Upper lobe of left lung (tissue), 6 donors: Measurements from ENCODE around the gene LNPK. TPM values are rescaled to one million over a fixed set of nuclear protein-coding genes. Genes with fewer than 3 reads are reported as not detected.

ENCODE experiments used
- ATAC-seq, 2 donors: fragments of 200-7000 bp; cut with Tn5 transposase; one replicate each; pipeline ENCODE4 v1.9.1; 2022; ENCODE audit warnings: mild to moderate bottlenecking in 2 of 2, moderate library complexity in 2 of 2; ENCODE audit not compliant: low FRiP score in 2 of 2
- DNase-seq, 2 donors: peaks; one replicate each; pipeline ENCODE4 v3.0.0-alpha.2; 2019 to 2020
- H3K27ac ChIP-seq, 4 donors: fragments of 200-600 bp; sonication (generic); one replicate each; pipeline ENCODE4 v1.5.1; 2016 to 2019
- H3K27me3 ChIP-seq, 4 donors: fragments of 200-600 bp; sonication (generic); one replicate each; pipeline ENCODE4 v1.5.1; 2017 to 2019
- H3K36me3 ChIP-seq, 4 donors: fragments of 200-600 bp; sonication (generic); one replicate each; pipeline ENCODE4 v1.5.1; 2016 to 2019
- H3K4me1 ChIP-seq, 4 donors: fragments of 200-600 bp; sonication (generic); one replicate each; pipeline ENCODE4 v1.5.1; 2018 to 2019
- H3K4me3 ChIP-seq, 4 donors: fragments of 200-600 bp; sonication (generic); one replicate each; pipeline ENCODE4 v1.5.1; 2017 to 2019; ENCODE audit warnings: mild to moderate bottlenecking in 2 of 4, moderate library complexity in 1 of 4
- H3K9me3 ChIP-seq, 4 donors: fragments of 200-600 bp; sonication (generic); one replicate each; pipeline ENCODE4 v1.5.1; 2018 to 2019
- CTCF ChIP-seq, 6 experiments: fragments of 450-650 bp in 4 of 6; fragments of 200-600 bp in 2 of 6; sonication (generic) in 2 of 6; IDR thresholded peaks; one replicate each; pipeline ENCODE4 v1.5.1; 2016 to 2019; ENCODE audit warnings: antibody characterized with exemption in 6 of 6
- EP300 ChIP-seq, 4 donors: sonication (generic); formaldehyde crosslinking; IDR thresholded peaks; one replicate each; pipeline ENCODE4 v1.5.1; 2017; ENCODE audit warnings: antibody characterized with exemption in 4 of 4, control low read depth in 2 of 4
- POLR2A ChIP-seq, 4 donors: fragments of 450-650 bp; IDR thresholded peaks; one replicate each; pipeline ENCODE4 v1.5.1; 2016 to 2017; ENCODE audit warnings: antibody characterized with exemption in 4 of 4, mild to moderate bottlenecking in 2 of 4
- POLR2AphosphoS5 ChIP-seq, 2 donors: sonication (generic); formaldehyde crosslinking; IDR thresholded peaks; one replicate each; pipeline ENCODE4 v1.5.1; 2017; ENCODE audit warnings: antibody characterized with exemption in 2 of 2
- WGBS, 2 donors: methylation state at CpG; one replicate each; pipeline ENCODE4 v1.1.5; 2017 to 2018; 5-methylcytosine and 5-hydroxymethylcytosine counted together
- total RNA-seq, 6 donors: library from RNA; depleted of rRNA in 4 of 6; stranded (reverse); fragments of >200 nt in 4 of 6; gene quantifications; one replicate each; pipeline versions ENCODE4 v1.1.0 to v1.2.1, GENCODE V29; 2016 to 2021
- donor health status: DM: no; HTN: no; CAD: no; lungs with moderate emphysema.
- donor health status: DM: no; HTN: yes; CAD: no; lungs with severe emphysema.

LNPK gene
- total RNA-seq, 6 donors from 2014 or later: 8.4 to 28.0 (median 18.3) TPM

- H3K4me1 ChIP-seq: no peaks in the 10 kb centered on the region
- H3K27me3 ChIP-seq: no peaks in the 10 kb centered on the region
- TF ChIP-seq POLR2AphosphoS5 (IDR thresholded peaks at IDR 0.05): no peak
- no peak for TF ChIP-seq POLR2A (IDR thresholded peaks at IDR 0.05)
- TF ChIP-seq CTCF (IDR thresholded peaks at IDR 0.05): no peak
- no peak for TF ChIP-seq EP300 (IDR thresholded peaks at IDR 0.05)
- H3K27ac ChIP-seq: no peak overlapping the region
- no peak for DNase-seq
- no peak overlapping the region for H3K4me3 ChIP-seq
- H3K36me3 ChIP-seq: no peaks in the 10 kb centered on the region
- WGBS, 2 donors: 61 to 84% methylated on average over 2 of the region's 2 CpGs
- ATAC-seq: no peak
- no peaks in the 10 kb centered on the region for H3K9me3 ChIP-seq
Observed at GRCh38 chr2:175892046-175892445, 110.0 kb downstream of the LNPK start.

GRCh38 chr2:175890636-175891242 lies 111.3 kb downstream of the LNPK start:
- H3K4me1 ChIP-seq: no peaks in the 10 kb centered on the region
- ATAC-seq: no peak

GRCh38 chr2:175889701-175890302 lies 112.3 kb downstream of the LNPK start:
- no peaks in the 10 kb centered on the region for H3K27me3 ChIP-seq
- H3K9me3 ChIP-seq: no peaks in the 10 kb centered on the region
- H3K4me1 ChIP-seq: no peaks in the 10 kb centered on the region
- no peak overlapping the region for H3K4me3 ChIP-seq
- DNase-seq (no peak), ATAC-seq (no peak)
- H3K36me3 ChIP-seq: no peaks in the 10 kb centered on the region
- H3K27ac ChIP-seq: no peak overlapping the region
- 82 to 84% methylated on average over 3 of the region's 3 CpGs for WGBS, 2 donors
- TF ChIP-seq EP300 (IDR thresholded peaks at IDR 0.05): no peak
- TF ChIP-seq POLR2AphosphoS5 (IDR thresholded peaks at IDR 0.05): no peak
- TF ChIP-seq CTCF (IDR thresholded peaks at IDR 0.05): no peak
- no peak for TF ChIP-seq POLR2A (IDR thresholded peaks at IDR 0.05)

More at GRCh38 chr2:175890636-175891242, 111.3 kb downstream of the LNPK start:
- Histone ChIP-seq H3K9me3 (no peaks in the 10 kb centered on the region), H3K4me3 (no peak overlapping the region), H3K36me3 (no peaks in the 10 kb centered on the region), H3K27me3 (no peaks in the 10 kb centered on the region), H3K27ac (no peak overlapping the region)
- TF ChIP-seq CTCF (IDR thresholded peaks at IDR 0.05) (no peak), EP300 (IDR thresholded peaks at IDR 0.05) (no peak), POLR2AphosphoS5 (IDR thresholded peaks at IDR 0.05) (no peak), POLR2A (IDR thresholded peaks at IDR 0.05) (no peak)
- WGBS, 2 donors: 75 to 85% methylated on average over 9 of the region's 9 CpGs
- no peak for DNase-seq

GRCh38 chr2:175887776-175888175 lies 114.3 kb downstream of the LNPK start:
- H3K27me3 ChIP-seq: no peaks in the 10 kb centered on the region
- no peaks in the 10 kb centered on the region for H3K36me3 ChIP-seq
- no peaks in the 10 kb centered on the region for H3K9me3 ChIP-seq
- no peaks in the 10 kb centered on the region for H3K4me1 ChIP-seq
- H3K4me3 ChIP-seq: no peak overlapping the region
- DNase-seq (no peak), ATAC-seq (no peak)
- 81 to 87% methylated on average over 2 of the region's 2 CpGs for WGBS, 2 donors
- H3K27ac ChIP-seq: no peak overlapping the region
- TF ChIP-seq CTCF (IDR thresholded peaks at IDR 0.05) (no peak), POLR2AphosphoS5 (IDR thresholded peaks at IDR 0.05) (no peak), POLR2A (IDR thresholded peaks at IDR 0.05) (no peak), EP300 (IDR thresholded peaks at IDR 0.05) (no peak)
